K562 treated with DMSO at 1 percent for 24 hours (cell line): ENCODE data around the gene CYP2A13. TPM values are rescaled to one million over a fixed set of nuclear protein-coding genes. Genes with fewer than 3 reads are reported as not detected.

Experiments used
- total RNA-seq: library from RNA; unstranded; fragments of 300-600 nt; gene quantifications from 2 replicates; pipeline ENCODE4 v1.2.3, GENCODE V29; 2022; ENCODE audit warnings: low read depth; ENCODE audit not compliant: insufficient read depth

CYP2A13 gene, protein sequence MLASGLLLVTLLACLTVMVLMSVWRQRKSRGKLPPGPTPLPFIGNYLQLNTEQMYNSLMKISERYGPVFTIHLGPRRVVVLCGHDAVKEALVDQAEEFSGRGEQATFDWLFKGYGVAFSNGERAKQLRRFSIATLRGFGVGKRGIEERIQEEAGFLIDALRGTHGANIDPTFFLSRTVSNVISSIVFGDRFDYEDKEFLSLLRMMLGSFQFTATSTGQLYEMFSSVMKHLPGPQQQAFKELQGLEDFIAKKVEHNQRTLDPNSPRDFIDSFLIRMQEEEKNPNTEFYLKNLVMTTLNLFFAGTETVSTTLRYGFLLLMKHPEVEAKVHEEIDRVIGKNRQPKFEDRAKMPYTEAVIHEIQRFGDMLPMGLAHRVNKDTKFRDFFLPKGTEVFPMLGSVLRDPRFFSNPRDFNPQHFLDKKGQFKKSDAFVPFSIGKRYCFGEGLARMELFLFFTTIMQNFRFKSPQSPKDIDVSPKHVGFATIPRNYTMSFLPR
- not detected in 2 replicates for total RNA-seq

DNA sequence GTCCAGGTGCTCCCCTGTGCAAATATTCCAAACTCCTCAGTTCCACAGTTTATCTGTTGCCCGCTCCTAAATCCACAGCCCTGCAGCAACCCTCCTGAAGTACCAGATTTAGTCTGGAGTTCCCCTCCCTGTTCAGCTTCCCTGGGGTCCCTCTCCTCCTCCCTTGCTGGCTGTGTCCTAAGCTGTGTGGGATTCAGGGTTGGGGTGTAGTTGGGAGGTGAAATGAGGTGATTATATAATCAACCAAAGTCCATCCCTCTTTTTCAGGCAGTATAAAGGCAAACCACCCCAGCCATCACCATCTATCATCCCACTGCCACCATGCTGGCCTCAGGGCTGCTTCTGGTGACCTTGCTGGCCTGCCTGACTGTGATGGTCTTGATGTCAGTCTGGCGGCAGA is at the start of gene CYP2A13:
CYP2A13 (plus strand) TSS at position 301 of the 400 bp plus-strand sequence; CDS start at position 322, 21 bp downstream.

DNA sequence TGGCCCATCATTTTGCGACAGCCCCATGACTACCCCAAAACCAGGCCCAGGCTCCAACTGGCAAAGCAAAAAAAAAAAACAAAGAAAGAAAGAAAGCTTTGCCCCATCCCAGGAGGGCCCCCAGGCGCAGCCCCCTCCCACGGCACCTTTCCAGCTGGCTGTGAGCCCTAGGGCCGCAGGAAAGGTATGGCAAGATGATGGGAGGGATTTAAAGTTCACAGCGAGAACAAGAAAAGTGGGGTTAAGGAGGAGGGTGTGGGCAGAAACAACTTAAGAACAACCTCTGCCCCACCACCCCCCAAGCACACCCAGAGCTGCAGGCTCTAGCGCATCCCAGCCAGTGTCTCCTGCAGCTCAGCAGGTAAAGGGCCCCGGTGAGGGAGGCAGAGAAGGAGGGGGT is 25.9 kb downstream of the CYP2A13 start, which contains the start of gene CYP2F1:
CYP2F1 (plus strand) TSS at position 301 of the 400 bp plus-strand sequence. CDS start 1,757 bp downstream, outside the sequence.

Other genes with a start within 250 kb of the CYP2A13 start
- gene CYP2A6, start 238.0 kb upstream of the CYP2A13 start, total RNA-seq: not detected in 2 replicates
- not detected in 2 replicates for gene CYP2A7, start 206.2 kb upstream of the CYP2A13 start, total RNA-seq
- gene CYP2B6, start 97.2 kb upstream of the CYP2A13 start, total RNA-seq: not detected in 2 replicates
- gene CYP2F1, start 26.0 kb downstream of the CYP2A13 start, total RNA-seq: 2.0 and 6.4 TPM in 2 replicates
- 1.3 and 4.7 TPM in 2 replicates for gene CYP2S1, start 104.8 kb downstream of the CYP2A13 start, total RNA-seq
- 0.47 and 0.88 TPM in 2 replicates for gene AXL, start 130.8 kb downstream of the CYP2A13 start, total RNA-seq
- gene HNRNPUL1, start 175.9 kb downstream of the CYP2A13 start, total RNA-seq: 148 and 151 TPM in 2 replicates
- 39.1 and 39.2 TPM in 2 replicates for gene CCDC97, start 221.7 kb downstream of the CYP2A13 start, total RNA-seq